HG03571 (cell line): ENCODE data around the gene KRAS.

ENCODE experiments used
- ATAC-seq: cut with Tn5 transposase; IDR thresholded peaks from one replicate; pipeline ENCODE4 v1.9.1; 2021; ENCODE audit not compliant: unreplicated experiment

The KRAS gene

DNA sequence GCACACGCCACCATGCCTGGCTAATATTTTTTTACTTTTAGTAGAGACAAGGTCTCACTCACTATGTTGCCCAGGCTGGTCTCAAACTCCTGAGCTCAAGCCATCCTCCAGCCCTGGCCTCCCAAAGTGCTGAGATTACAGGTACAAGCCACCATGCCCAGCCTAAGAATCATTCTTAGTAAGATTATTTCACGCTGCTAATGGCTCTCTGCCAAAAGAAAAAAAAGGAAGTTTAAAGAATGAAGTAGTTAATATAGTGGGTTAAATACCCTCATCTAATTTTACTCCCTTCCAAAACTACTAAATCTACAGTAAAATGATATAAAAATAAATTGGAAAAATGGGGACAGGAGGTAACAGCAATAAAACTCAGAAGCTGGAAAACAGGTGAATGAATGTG lies 53.1 kb downstream of the KRAS start:
- no peak for ATAC-seq

DNA sequence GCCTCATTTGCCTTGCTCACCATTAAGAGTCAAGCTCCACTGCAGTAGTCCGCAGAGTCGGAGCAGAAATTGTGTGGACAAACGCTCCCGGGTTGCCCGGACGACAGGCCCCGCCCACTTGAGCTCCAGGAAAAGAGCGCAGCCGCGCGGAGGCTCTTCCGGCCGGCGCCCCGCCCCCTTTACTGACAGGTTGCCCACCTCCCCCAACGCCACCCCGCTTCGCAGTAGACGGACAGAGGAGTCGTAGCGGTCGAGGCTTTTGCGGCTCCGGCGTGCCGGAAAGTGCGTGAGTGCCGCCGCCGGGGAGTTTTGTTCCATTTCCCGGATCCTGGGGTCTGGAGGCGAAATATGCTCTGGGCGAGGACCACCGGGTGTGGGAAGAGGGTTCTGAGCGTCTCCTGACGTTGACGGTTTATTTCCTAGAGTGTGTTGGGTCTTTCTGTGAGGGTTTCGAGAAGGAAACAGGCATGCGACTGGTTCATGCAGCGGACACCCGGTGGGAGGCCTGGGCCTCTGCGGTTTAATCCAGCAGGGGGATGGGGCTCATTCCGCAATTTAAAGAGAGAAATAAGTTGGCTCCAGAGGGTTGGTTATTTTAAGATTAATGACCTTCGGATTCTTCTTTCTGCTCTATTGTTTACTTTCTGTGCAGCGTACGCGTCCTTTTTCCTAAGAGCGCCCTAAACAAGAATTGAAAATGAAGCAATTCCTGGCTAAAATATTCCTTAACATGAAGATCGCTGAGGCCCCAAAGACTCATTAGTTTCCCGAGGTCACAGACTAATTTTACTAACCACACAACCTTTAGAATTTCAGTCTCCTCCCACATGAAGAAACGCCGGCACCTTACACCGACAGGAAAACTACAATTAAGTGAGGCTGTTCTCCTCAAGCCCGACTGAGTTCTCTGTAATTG lies 55.4 kb downstream of the KRAS start, which contains the start of the genes DNAI7 and ETFRF1:
DNAI7 (minus strand) TSS at position 105 of the 916 bp plus-strand sequence; CDS start at position 23, 82 bp downstream.
ETFRF1 (plus strand) TSS at position 182 of the 916 bp plus-strand sequence. CDS start 8,720 bp downstream, outside the sequence.
- peak; percentile 88 for ATAC-seq

DNA sequence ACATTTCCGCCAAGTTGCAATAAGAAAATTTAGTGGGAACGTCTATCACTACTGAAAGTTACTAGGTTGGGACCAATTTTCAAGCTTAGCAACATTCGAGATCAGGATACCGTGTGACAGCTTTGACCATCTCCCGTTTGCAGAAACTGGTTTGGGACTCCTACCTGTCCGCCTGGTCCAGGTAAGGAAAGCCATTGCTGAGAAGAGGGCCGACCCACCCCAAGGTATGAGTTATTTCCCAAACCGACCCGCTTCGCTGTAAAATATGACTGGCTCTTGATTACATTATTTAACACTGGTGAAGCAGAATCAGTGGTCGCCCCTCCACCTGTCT lies 56.0 kb downstream of the KRAS start:
- ATAC-seq, result no peak

DNA sequence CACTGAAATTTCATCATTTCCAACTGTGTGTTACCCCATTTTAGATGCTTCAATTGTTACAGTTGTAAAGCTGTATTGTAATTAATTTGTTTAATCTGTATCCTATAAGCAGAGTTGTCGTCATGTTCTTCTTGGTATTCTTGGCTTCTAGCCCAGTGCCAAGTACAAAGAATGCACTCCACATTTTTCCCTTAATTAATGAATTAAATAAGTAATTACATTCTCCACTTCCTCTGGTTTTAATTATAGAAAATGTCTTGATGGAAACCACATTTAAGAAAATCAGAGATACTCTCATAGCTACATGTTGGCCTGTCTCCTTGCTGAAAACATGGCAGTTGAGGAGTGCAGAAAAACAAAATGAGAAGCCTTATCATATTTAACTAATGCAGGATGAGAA lies 56.5 kb downstream of the KRAS start:
- ATAC-seq, result no peak

DNA sequence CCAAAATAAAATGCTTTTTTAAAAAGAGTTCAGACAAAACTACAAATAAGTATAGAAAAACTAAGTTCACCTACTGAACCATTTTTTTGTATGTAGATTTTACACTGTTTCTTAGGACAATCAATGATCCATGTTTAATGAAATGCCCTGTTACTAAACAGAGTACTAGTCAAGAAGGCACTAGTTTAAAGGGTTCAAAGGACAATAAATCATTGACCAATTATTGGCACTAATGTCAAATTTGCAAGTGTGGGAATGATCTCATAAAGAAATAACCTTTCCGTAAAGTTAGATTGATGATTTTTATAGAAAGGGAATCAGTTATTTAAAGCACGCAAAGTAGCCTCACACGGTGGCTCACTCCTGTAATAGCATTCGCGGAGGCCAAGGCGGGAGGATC lies 59.9 kb downstream of the KRAS start:
- ATAC-seq, result no peak

DNA sequence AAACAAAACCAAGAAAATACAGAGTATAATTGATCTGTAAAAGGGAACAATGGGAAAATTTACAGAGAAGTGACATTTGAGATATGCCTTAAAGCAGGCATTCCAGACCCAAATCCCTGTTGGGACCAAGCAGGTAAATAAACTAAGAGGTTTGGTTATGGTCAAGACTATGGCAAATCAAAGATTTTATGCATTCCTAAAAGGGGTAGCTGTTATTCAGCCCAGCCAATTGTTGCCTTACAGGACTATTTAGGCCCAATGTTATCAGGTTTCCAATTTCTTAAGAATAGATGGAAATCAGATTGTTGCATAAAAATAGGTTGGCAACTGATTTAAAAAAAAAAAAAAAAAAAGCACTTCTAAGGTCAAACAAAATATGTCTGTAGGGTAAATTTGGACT lies 61.1 kb downstream of the KRAS start:
- no peak for ATAC-seq

DNA sequence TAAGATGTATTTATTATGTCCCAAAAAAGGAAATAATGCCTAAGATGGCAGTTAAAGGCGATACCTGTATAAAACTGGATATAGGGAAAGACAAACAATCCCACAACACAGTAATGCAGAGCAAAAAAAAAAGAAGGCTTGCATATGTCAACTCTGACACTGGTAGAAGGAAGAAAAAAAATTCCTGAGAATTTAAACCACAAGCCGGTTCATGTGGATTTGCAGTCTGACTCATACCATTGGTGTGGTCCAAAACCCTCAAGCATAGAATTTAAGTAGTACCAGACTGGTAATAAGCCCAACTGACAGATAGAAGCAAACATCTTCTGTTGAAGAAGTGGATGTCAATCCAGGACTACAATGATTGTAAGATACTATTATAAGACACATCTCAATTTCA lies 62.9 kb downstream of the KRAS start:
- no peak for ATAC-seq

DNA sequence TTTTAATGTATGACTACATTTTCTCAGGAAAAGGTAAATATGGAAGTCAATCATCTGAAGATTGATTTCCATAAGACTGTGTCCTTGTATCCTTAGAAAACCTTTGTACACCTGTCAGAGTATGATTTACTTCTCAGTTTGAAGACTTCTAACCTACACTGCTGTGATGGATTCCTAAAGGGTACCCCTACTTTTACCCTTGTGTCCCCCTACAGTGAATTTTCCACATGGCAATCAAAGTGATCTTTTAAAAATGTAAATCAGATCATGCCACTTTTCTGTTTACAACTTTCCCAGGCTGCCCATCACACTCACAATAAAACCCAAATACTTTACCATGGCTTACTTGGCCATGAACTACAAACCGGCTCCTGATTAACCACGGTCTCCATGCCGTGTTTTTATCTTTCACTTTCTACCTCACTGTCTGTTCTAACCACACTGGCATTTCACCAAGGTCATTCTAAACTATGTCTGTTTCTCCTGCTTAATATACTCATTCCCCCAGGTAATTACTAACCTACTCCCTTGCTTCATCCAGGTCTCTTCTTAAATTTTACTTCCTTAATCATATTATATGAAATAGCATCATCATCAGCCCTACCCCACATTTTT lies 63.8 kb downstream of the KRAS start:
- peak; percentile 75 for ATAC-seq

DNA sequence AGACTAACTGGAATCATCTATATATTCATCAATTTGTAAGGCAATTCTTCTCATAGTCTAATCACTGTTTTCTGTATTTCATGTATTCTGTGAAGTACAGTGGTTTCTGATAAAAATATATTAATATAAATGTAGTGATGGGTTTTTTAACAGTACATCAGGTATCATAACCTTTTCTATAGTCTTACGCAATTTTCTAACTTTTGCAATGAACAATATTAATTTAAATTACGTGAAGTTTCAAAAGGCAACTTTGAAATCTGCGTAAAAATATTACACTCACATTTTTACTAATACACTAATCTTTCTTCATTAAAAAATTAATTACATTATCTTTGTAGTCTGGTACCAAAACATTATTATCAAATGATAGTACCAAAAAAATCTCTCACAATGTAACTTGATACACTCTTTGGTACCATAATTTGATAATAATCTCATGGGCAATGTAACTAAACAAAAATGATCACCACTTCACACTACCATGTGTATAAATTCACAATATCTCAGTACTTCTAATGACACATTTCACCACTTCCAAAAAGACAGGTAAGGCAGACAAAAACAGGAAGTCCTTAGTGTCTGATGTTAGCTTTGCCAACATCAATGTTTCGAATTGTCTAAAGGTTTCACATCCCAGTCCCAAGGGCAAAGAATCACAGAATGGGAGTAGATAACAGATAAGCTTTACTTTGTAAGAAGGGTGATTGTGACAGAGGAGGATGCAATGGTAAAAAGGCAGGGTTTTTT lies 64.5 kb downstream of the KRAS start:
- ATAC-seq, result peak; percentile 49

DNA sequence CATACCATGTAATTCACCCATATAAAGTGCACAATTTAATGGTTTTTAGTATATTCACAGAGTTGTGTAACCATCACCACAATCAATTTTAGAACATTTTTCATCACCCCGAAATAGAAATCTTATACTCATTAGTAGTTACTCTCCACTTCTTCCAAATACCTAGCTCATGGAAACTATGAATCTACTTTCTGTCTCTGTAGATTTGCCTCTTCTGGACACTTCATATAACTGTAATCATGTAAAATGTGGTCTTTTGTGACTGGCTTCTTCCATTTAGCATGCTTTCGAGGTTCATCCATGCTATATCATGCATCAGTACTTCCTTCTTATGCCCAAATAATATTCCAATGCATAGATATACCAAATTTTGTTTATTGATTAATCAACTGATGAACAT lies 66.6 kb downstream of the KRAS start:
- no peak for ATAC-seq

DNA sequence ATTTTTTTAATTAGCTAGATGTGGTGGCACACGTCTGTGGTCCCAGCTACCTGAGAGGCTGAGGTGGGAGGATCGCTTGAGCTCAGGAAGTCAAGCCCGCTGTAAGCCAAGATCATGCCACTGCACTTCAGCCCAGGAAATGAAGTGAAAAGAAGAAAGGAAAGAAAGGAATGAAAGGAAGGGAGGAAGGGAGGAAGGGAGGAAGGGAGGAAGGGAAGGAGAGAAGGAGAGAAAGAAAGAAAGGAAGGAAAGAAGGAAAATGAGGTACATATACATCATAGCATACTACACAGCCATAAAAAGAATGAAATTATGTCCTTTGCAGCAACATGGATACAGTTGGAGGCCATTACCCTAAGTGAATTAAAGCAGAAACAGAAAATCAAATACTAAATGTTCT lies 68.0 kb downstream of the KRAS start:
- ATAC-seq, result no peak

DNA sequence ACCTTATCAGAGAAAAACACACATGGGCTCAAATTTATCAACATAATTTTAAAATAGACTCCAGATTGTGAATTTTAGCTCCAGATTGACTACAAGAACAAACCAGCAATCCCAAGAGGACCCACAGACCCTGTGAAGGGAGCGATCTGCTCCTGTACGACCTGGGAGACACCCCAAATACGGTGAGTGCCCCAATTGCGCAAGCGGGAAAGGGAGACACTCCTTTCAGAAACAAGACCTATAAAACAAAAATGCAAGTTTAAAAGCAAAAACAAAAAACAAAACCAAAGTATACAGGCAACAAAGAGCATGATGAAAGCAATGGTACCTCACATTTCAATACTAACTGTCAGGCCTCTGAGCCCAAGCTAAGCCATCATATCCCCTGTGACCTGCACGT lies 87.9 kb downstream of the KRAS start:
- no peak for ATAC-seq

DNA sequence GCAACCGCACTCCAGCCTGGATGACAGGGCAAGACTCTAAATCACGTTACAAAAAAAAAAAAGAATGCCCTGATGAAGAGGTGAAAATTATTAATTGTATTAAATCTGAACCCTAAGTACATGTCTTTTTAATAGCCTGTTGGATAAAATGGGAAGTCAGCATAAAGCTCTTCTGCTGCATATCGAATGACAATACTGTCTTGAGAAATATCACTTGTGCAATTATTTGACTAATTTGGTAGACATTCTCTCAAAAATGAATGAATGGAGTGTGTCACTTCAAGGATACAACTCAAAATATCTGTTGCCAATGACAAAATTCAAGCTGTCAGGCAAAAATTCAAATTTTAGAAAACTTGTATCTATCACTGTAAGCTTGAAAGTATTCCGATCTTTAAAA lies 94.7 kb downstream of the KRAS start:
- ATAC-seq, result no peak

DNA sequence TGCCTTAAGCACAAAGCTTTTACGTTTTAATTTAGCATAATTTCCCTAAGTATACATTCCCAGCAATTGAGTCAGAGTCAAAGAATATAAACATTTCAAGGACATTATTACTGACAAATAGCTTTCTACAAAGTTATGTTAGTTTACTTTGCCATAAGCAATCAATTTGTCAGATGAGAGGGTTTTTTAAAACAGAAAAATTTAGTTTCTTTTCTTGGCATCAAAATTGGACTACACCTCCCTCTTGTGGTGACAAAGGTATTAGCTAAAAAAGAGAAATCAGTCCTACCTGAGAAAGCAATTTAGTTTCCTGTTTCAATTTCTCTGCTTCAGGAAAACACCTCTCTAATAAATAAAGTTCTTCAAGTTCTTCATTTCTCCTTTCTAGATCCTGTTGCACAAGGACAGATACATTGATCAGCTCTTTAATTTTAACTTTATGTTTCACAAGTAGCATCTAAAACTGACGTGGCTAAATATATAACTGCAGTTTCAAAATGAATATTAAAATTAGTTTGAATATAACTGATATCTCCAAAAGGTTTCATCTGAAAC lies 95.6 kb downstream of the KRAS start:
- peak; percentile 44 for ATAC-seq
